Midbrain (tissue), 1 donor: ENCODE data around the gene PCNX3.

ENCODE experiments used
- DNase-seq: peaks from one replicate; lab custom pipeline; 2025; lab: John Stamatoyannopoulos, UW

Gene PCNX3

GRCh38 chr11:65599216-65599954, 16.2 kb upstream of the PCNX3 start:
- no peak for DNase-seq

- no peak for DNase-seq
These were observed 15.7 kb upstream of the PCNX3 start for GRCh38 chr11:65599955-65600246.

GRCh38 chr11:65604258-65604657, 11.3 kb upstream of the PCNX3 start:
- no peak for DNase-seq

GRCh38 chr11:65606876-65607613, 8.5 kb upstream of the PCNX3 start:
- DNase-seq = peak; percentile 94

GRCh38 chr11:65607614-65608426, 7.8 kb upstream of the PCNX3 start:
- DNase-seq = no peak

- DNase-seq = no peak
These were observed 6.3 kb upstream of the PCNX3 start for GRCh38 chr11:65609229-65609628.

GRCh38 chr11:65609665-65610064, 5.9 kb upstream of the PCNX3 start:
- DNase-seq = no peak

GRCh38 chr11:65610404-65610803, 5.2 kb upstream of the PCNX3 start:
- peak; percentile 23 for DNase-seq

- peak; percentile 89 for DNase-seq
These were observed 4.4 kb upstream of the PCNX3 start for GRCh38 chr11:65611028-65611757.

- DNase-seq = no peak
These were observed 3.6 kb upstream of the PCNX3 start for GRCh38 chr11:65611758-65612603.

GRCh38 chr11:65612691-65613090, 2.9 kb upstream of the PCNX3 start:
- no peak for DNase-seq

- no peak for DNase-seq
These were observed 2.3 kb upstream of the PCNX3 start for GRCh38 chr11:65613091-65613928.

GRCh38 chr11:65615950-65616574, 486 bp downstream of the PCNX3 start:
- DNase-seq = no peak

- no peak for DNase-seq
These were observed 1.0 kb downstream of the PCNX3 start for GRCh38 chr11:65616575-65617001.

GRCh38 chr11:65617136-65617850, 1.7 kb downstream of the PCNX3 start:
- DNase-seq = no peak

- no peak for DNase-seq
These were observed 2.6 kb downstream of the PCNX3 start for GRCh38 chr11:65617990-65618751.

GRCh38 chr11:65618763-65619162, 3.2 kb downstream of the PCNX3 start:
- DNase-seq = no peak

GRCh38 chr11:65619281-65619928, 3.8 kb downstream of the PCNX3 start:
- no peak for DNase-seq
